Endodermal cell (in vitro differentiated cells): ENCODE results near the gene CDC42SE1. TPM values are rescaled to one million over a fixed set of nuclear protein-coding genes. Genes with fewer than 3 reads are reported as not detected.

Experiments
- DNase-seq: peaks from one replicate; pipeline ENCODE4 v3.0.0-alpha.2; 2017
- H3K27ac ChIP-seq: 2 replicates; pipeline ENCODE4 v1.5.1; 2013; ENCODE audit warnings: mild to moderate bottlenecking, low read depth, low read length, moderate library complexity
- H3K27me3 ChIP-seq: 2 replicates; pipeline ENCODE4 v1.6.1; 2013; ENCODE audit warnings: mild to moderate bottlenecking, low read length, moderate library complexity; ENCODE audit not compliant: insufficient read depth, control insufficient read depth, poor library complexity, severe bottlenecking
- H3K36me3 ChIP-seq: 2 replicates; pipeline ENCODE4 v1.7.0; 2013; ENCODE audit warnings: mild to moderate bottlenecking, low read length, moderate library complexity; ENCODE audit not compliant: control insufficient read depth, insufficient read depth
- H3K4me1 ChIP-seq: one replicate; pipeline ENCODE4 v1.7.0; 2013; ENCODE audit warnings: low read length; ENCODE audit not compliant: control insufficient read depth, insufficient read depth
- H3K4me3 ChIP-seq: 2 replicates; pipeline ENCODE4 v1.5.1; 2013; ENCODE audit warnings: mild to moderate bottlenecking, low read length, moderate library complexity
- H3K9ac ChIP-seq: 2 replicates; pipeline ENCODE4 v1.6.1; 2013; ENCODE audit warnings: mild to moderate bottlenecking, low read length, moderate library complexity; ENCODE audit not compliant: poor library complexity, severe bottlenecking; ENCODE audit errors: extremely low read depth
- H3K9me3 ChIP-seq: 2 replicates; pipeline ENCODE4 v1.6.1; 2013; ENCODE audit warnings: mild to moderate bottlenecking, low read length, moderate library complexity; ENCODE audit not compliant: control insufficient read depth
- H3K27ac Mint-ChIP-seq: 2 replicates; pipeline ENCODE4 v1.8.0; 2020; ENCODE audit warnings: mixed read lengths
- H3K27me3 Mint-ChIP-seq: 2 replicates; pipeline ENCODE4 v1.8.0; 2021; ENCODE audit warnings: mild to moderate bottlenecking, mixed read lengths; ENCODE audit not compliant: insufficient read depth
- H3K36me3 Mint-ChIP-seq: 2 replicates; pipeline ENCODE4 v1.8.0; 2020; ENCODE audit warnings: low read depth, mixed read lengths
- H3K4me1 Mint-ChIP-seq: 2 replicates; pipeline ENCODE4 v1.8.0; 2020; ENCODE audit warnings: mixed read lengths
- H3K4me3 Mint-ChIP-seq: 2 replicates; pipeline ENCODE4 v1.8.0; 2020; ENCODE audit warnings: mild to moderate bottlenecking, moderate library complexity, mixed read lengths
- H3K9me3 Mint-ChIP-seq: 2 replicates; pipeline ENCODE4 v1.8.0; 2020; ENCODE audit warnings: mild to moderate bottlenecking, mixed read lengths
- CTCF ChIP-seq: fragments of 200-600 bp; sonication (generic); conservative IDR thresholded peaks from 2 replicates; pipeline ENCODE4 v1.5.0; 2021; ENCODE audit warnings: antibody characterized with exemption, mild to moderate bottlenecking
- WGBS, 2 experiments: methylation state at CpG; one replicate each; pipeline versions ENCODE4 v1.1.5 to v1.1.7; 2013; ENCODE audit warnings: missing lambda C conversion rate in 2 of 2, mixed read lengths in 1 of 2; ENCODE audit not compliant: insufficient coverage in 1 of 2, insufficient read length in 1 of 2; 5-methylcytosine and 5-hydroxymethylcytosine counted together
- total RNA-seq, 2 donors: library from RNA; stranded (reverse); fragmentation: NEBNext Ultra II Directional in 1 of 2; extraction: Animal tissue kit (Norgen Biotek cat#: 25700) in 1 of 2; gene quantifications; 2 replicates in 1 of 2; 3 replicates in 1 of 2; pipeline ENCODE4 v1.2.1, GENCODE V29; 2021

The CDC42SE1 gene
- total RNA-seq, 2 donors from 2014 or later = 69.8 to 74.5 TPM

GRCh38 chr1:151002051-151002450 lies 57.4 kb downstream of the CDC42SE1 start:
- DNase-seq = no peak
- no peaks in the 10 kb centered on the region for H3K27me3 ChIP-seq
- Mint-ChIP-seq H3K9me3 (no peaks in the 10 kb centered on the region), H3K4me1 (peaks cover 21% of the 10 kb centered on the region), H3K36me3 (no peaks in the 10 kb centered on the region), H3K4me3 (no peak overlapping the region), H3K27ac (no peak overlapping the region), H3K27me3 (no peaks in the 10 kb centered on the region)
- peaks cover 2% of the 10 kb centered on the region for H3K4me1 ChIP-seq
- no peaks in the 10 kb centered on the region for H3K9me3 ChIP-seq
- no peak for TF ChIP-seq CTCF
- H3K36me3 ChIP-seq = no peaks in the 10 kb centered on the region
- no peak overlapping the region for H3K4me3 ChIP-seq
- H3K9ac ChIP-seq = no peak overlapping the region
- 96 to 100% methylated on average over 1 to 3 of the region's 3 CpGs for WGBS, 2 experiments
- H3K27ac ChIP-seq = no peak overlapping the region

- DNase-seq = no peak
- Mint-ChIP-seq H3K4me1 (peaks cover 16% of the 10 kb centered on the region), H3K27ac (no peak overlapping the region), H3K27me3 (no peaks in the 10 kb centered on the region), H3K9me3 (no peaks in the 10 kb centered on the region), H3K4me3 (no peak overlapping the region), H3K36me3 (no peaks in the 10 kb centered on the region)
- H3K9me3 ChIP-seq = no peaks in the 10 kb centered on the region
- H3K9ac ChIP-seq = no peak overlapping the region
- H3K36me3 ChIP-seq = no peaks in the 10 kb centered on the region
- H3K27ac ChIP-seq = no peak overlapping the region
- H3K4me3 ChIP-seq = no peak overlapping the region
- TF ChIP-seq CTCF = no peak
- WGBS, 2 experiments = 91 to 98% methylated on average over 4 of the region's 4 CpGs
- no peaks in the 10 kb centered on the region for H3K27me3 ChIP-seq
- no peaks in the 10 kb centered on the region for H3K4me1 ChIP-seq
These were observed 57.8 kb downstream of the CDC42SE1 start for GRCh38 chr1:151001602-151002001.

Other genes with a start within 250 kb of the CDC42SE1 start
- gene ARNT, start 183.0 kb downstream of the CDC42SE1 start, total RNA-seq = 10 to 100 TPM; 39.6 to 44.6 TPM
- gene CTXND2, start 172.5 kb downstream of the CDC42SE1 start, total RNA-seq = not detected
- gene SETDB1, start 133.3 kb downstream of the CDC42SE1 start, total RNA-seq = 10 to 100 TPM; 68.6 to 73.5 TPM
- 100 to 1,000 TPM; 143 to 183 TPM for gene CERS2, start 84.8 kb downstream of the CDC42SE1 start, total RNA-seq
- not detected for gene ANXA9, start 77.3 kb downstream of the CDC42SE1 start, total RNA-seq
- gene MINDY1, start 52.7 kb downstream of the CDC42SE1 start, total RNA-seq = 10 to 100 TPM in 1 of 2 donors, 1 to 10 TPM in 1; 8.6 to 10.8 TPM
- gene PRUNE1, start 51.2 kb downstream of the CDC42SE1 start, total RNA-seq = 10 to 100 TPM; 23.8 to 29.3 TPM
- gene BNIPL, start 23.0 kb downstream of the CDC42SE1 start, total RNA-seq = 1 to 10 TPM; 1.6 to 2.9 TPM
- 1 to 10 TPM; 4.7 to 6.6 TPM for gene C1orf56, start 11.9 kb downstream of the CDC42SE1 start, total RNA-seq
- gene MLLT11, start 775 bp upstream of the CDC42SE1 start, total RNA-seq = 10 to 100 TPM; 16.5 to 19.2 TPM
- gene GABPB2, start 11.1 kb upstream of the CDC42SE1 start, total RNA-seq = 1 to 10 TPM; 7.5 to 7.7 TPM
- gene SEMA6C, start 87.0 kb upstream of the CDC42SE1 start, total RNA-seq = 10 to 100 TPM; 23.8 to 26.5 TPM
- not detected for gene TNFAIP8L2, start 97.0 kb upstream of the CDC42SE1 start, total RNA-seq
- 10 to 100 TPM in 1 of 2 donors, 1 to 10 TPM in 1; 9.1 to 13.0 TPM for gene LYSMD1, start 106.3 kb upstream of the CDC42SE1 start, total RNA-seq
- 10 to 100 TPM; 41.1 to 44.8 TPM for gene SCNM1, start 106.5 kb upstream of the CDC42SE1 start, total RNA-seq
- 1 to 10 TPM; 1.0 to 1.9 TPM for gene TMOD4, start 116.4 kb upstream of the CDC42SE1 start, total RNA-seq
- 100 to 1,000 TPM in 1 of 2 donors, 10 to 100 TPM in 1; 79.4 to 103 TPM for gene VPS72, start 130.6 kb upstream of the CDC42SE1 start, total RNA-seq
- 100 to 1,000 TPM; 102 to 144 TPM for gene PIP5K1A, start 138.9 kb upstream of the CDC42SE1 start, total RNA-seq
- 100 to 1,000 TPM; 188 to 205 TPM for gene PSMD4, start 195.1 kb upstream of the CDC42SE1 start, total RNA-seq
- 10 to 100 TPM; 43.0 to 49.8 TPM for gene ZNF687, start 222.7 kb upstream of the CDC42SE1 start, total RNA-seq